Measurements from ENCODE around the gene TLE4. TPM values are rescaled to one million over a fixed set of nuclear protein-coding genes. Genes with fewer than 3 reads are reported as not detected.

Gene TLE4
- total RNA-seq, 1 donor from 2014 or later, result 98.5 TPM

GRCh38 chr9:79623799-79624721 lies 52.3 kb downstream of the TLE4 start:
- Histone ChIP-seq H3K9me3 (ENCODE audit: insufficient read depth, low read depth, low read length) (no peaks in the 10 kb centered on the region), H3K27ac (ENCODE audit: low read depth, low read length) (no peak overlapping the region), H3K27me3 (ENCODE audit: insufficient read depth, low read length) (no peaks in the 10 kb centered on the region), H3K36me3 (ENCODE audit: insufficient read depth, low read length) (no peaks in the 10 kb centered on the region), H3K79me2 (ENCODE audit: insufficient read depth, low read length) (peaks cover 63% of the 10 kb centered on the region), H3K4me2 (ENCODE audit: low read length) (peak overlapping the region; percentile 25), H3K9ac (ENCODE audit: low read length) (no peak overlapping the region), H4K20me1 (ENCODE audit: insufficient read depth, low read length) (peaks cover 44% of the 10 kb centered on the region), H3K4me1 (ENCODE audit: insufficient read depth, low read length) (no peaks in the 10 kb centered on the region), H3K4me3 (ENCODE audit: insufficient read depth, low read depth, low read length) (no peak overlapping the region), H2AFZ (ENCODE audit: low read depth, low read length) (no peak overlapping the region)
- no peak for TF ChIP-seq CTCF (IDR thresholded peaks at IDR 0.05; ENCODE audit: insufficient read depth, low read depth, low read length)
- no peak for TF ChIP-seq EZH2 (IDR thresholded peaks at IDR 0.05; ENCODE audit: insufficient read depth, low read length)
- H3K9me3 Mint-ChIP-seq (ENCODE audit: unreplicated experiment), result no peaks in the 10 kb centered on the region
- no peak overlapping the region for H3K4me3 Mint-ChIP-seq (ENCODE audit: unreplicated experiment)
- peaks cover 6% of the 10 kb centered on the region for H3K36me3 Mint-ChIP-seq (ENCODE audit: low read depth, unreplicated experiment)
- FAIRE-seq (no peak), DNase-seq (ENCODE audit: low read depth) (no peak)
- H3K4me1 Mint-ChIP-seq (ENCODE audit: low read depth, unreplicated experiment), result peaks cover 18% of the 10 kb centered on the region
- no peaks in the 10 kb centered on the region for H3K27me3 Mint-ChIP-seq (ENCODE audit: low read depth, unreplicated experiment)
- H3K27ac Mint-ChIP-seq (ENCODE audit: unreplicated experiment), result peak overlapping the region; percentile 49

- DNase-seq (ENCODE audit: low read depth), result no peak
- Histone ChIP-seq H2AFZ (ENCODE audit: low read depth, low read length) (no peak overlapping the region), H3K9me3 (ENCODE audit: insufficient read depth, low read depth, low read length) (no peaks in the 10 kb centered on the region), H3K27me3 (ENCODE audit: insufficient read depth, low read length) (no peaks in the 10 kb centered on the region), H3K79me2 (ENCODE audit: insufficient read depth, low read length) (peaks cover 46% of the 10 kb centered on the region), H3K9ac (ENCODE audit: low read length) (no peak overlapping the region), H3K4me3 (ENCODE audit: insufficient read depth, low read depth, low read length) (no peak overlapping the region), H3K4me1 (ENCODE audit: insufficient read depth, low read length) (no peaks in the 10 kb centered on the region), H3K36me3 (ENCODE audit: insufficient read depth, low read length) (no peaks in the 10 kb centered on the region), H3K27ac (ENCODE audit: low read depth, low read length) (no peak overlapping the region), H4K20me1 (ENCODE audit: insufficient read depth, low read length) (peaks cover 41% of the 10 kb centered on the region), H3K4me2 (ENCODE audit: low read length) (no peak overlapping the region)
- FAIRE-seq, result no peak
- Mint-ChIP-seq H3K27me3 (ENCODE audit: low read depth, unreplicated experiment) (no peaks in the 10 kb centered on the region), H3K36me3 (ENCODE audit: low read depth, unreplicated experiment) (peaks cover 2% of the 10 kb centered on the region), H3K9me3 (ENCODE audit: unreplicated experiment) (no peaks in the 10 kb centered on the region), H3K4me3 (ENCODE audit: unreplicated experiment) (no peak overlapping the region), H3K27ac (ENCODE audit: unreplicated experiment) (no peak overlapping the region), H3K4me1 (ENCODE audit: low read depth, unreplicated experiment) (peaks cover 22% of the 10 kb centered on the region)
- TF ChIP-seq CTCF (IDR thresholded peaks at IDR 0.05; ENCODE audit: insufficient read depth, low read depth, low read length), result no peak
- no peak for TF ChIP-seq EZH2 (IDR thresholded peaks at IDR 0.05; ENCODE audit: insufficient read depth, low read length)
These were observed 58.0 kb downstream of the TLE4 start for GRCh38 chr9:79629721-79630120.
